HG03354 (cell line): Measurements from ENCODE around the gene MBLAC1.

Experiments
- ATAC-seq: cut with Tn5 transposase; IDR thresholded peaks from one replicate; pipeline ENCODE4 v1.9.1; 2021; ENCODE audit warnings: mild to moderate bottlenecking; ENCODE audit not compliant: unreplicated experiment, poor library complexity, severe bottlenecking

The MBLAC1 gene

GRCh38 chr7:100166970-100167911 lies 40.5 kb downstream of the MBLAC1 start:
- no peak for ATAC-seq

GRCh38 chr7:100167912-100168323 lies 41.2 kb downstream of the MBLAC1 start:
- no peak for ATAC-seq

GRCh38 chr7:100169147-100169850 lies 42.5 kb downstream of the MBLAC1 start:
- no peak for ATAC-seq

- ATAC-seq = no peak
Observed at GRCh38 chr7:100170101-100170897, 43.5 kb downstream of the MBLAC1 start.

GRCh38 chr7:100171087-100171681 lies 44.4 kb downstream of the MBLAC1 start:
- no peak for ATAC-seq

GRCh38 chr7:100171840-100172239 lies 45.1 kb downstream of the MBLAC1 start:
- no peak for ATAC-seq

- no peak for ATAC-seq
Observed at GRCh38 chr7:100173806-100174495, 47.2 kb downstream of the MBLAC1 start.

- ATAC-seq = no peak
Observed at GRCh38 chr7:100174582-100174981, 47.8 kb downstream of the MBLAC1 start.

GRCh38 chr7:100175296-100175935 lies 48.6 kb downstream of the MBLAC1 start:
- ATAC-seq = no peak

GRCh38 chr7:100176096-100177044 lies 49.6 kb downstream of the MBLAC1 start:
- no peak for ATAC-seq

- peak; percentile 89 for ATAC-seq
Observed at GRCh38 chr7:100177045-100178001, 50.6 kb downstream of the MBLAC1 start, which contains the start of the genes GPC2 and STAG3. GPC2 (minus strand) TSS chr7:100177381; CDS start chr7:100177199, 182 bp downstream. STAG3 (plus strand) TSS chr7:100177918; CDS start chr7:100180557, 2,639 bp downstream.
